A549 (cell line): ENCODE data around the gene LIMD2.

Experiments
- CBX2 ChIP-seq: fragments of 200-600 bp; sonication (generic); IDR thresholded peaks from 2 replicates; pipeline ENCODE4 v1.6.1; 2016; ENCODE audit warnings: low read depth, mild to moderate bottlenecking, borderline replicate concordance
- EP300 ChIP-seq, 2 experiments: fragments of >200 bp; sonication (Bioruptor Twin); formaldehyde crosslinking; IDR thresholded peaks; 2 replicates in 1 of 2; 3 replicates in 1 of 2; pipeline ENCODE4 v1.6.1; 2016 to 2017
- HDAC2 ChIP-seq: fragments of 200-600 bp; sonication (generic); IDR thresholded peaks from 2 replicates; pipeline ENCODE4 v1.6.1; 2016
- HOXA7 ChIP-seq: fragments of 250-450 bp; sonication (Bioruptor Pico); IDR thresholded peaks from 2 replicates; pipeline ENCODE4 v1.5.0; 2020; ENCODE audit warnings: mild to moderate bottlenecking, moderate library complexity
- RAD21 ChIP-seq, 2 experiments: fragments of >200 bp in 1 of 2; sonication (Bioruptor Twin) in 1 of 2; formaldehyde crosslinking in 1 of 2; IDR thresholded peaks in 1 of 2; conservative IDR thresholded peaks in 1 of 2; 2 replicates in 1 of 2; 3 replicates in 1 of 2; pipeline ENCODE4 v1.6.1; 2012 to 2018; ENCODE audit warnings: inconsistent platforms in 1 of 2
- RCOR1 ChIP-seq: fragments of 150-350 bp; IDR thresholded peaks from 2 replicates; pipeline ENCODE4 v1.6.1; 2014; ENCODE audit warnings: antibody characterized with exemption, low read length, low read depth
- SMC3 ChIP-seq: fragments of >200 bp; sonication (Bioruptor Twin); formaldehyde crosslinking; IDR thresholded peaks from 3 replicates; pipeline ENCODE4 v1.6.1; 2018; ENCODE audit warnings: inconsistent platforms
- ZFP36 ChIP-seq: fragments of 450-650 bp; IDR thresholded peaks from 2 replicates; pipeline ENCODE4 v1.6.1; 2014; ENCODE audit warnings: borderline replicate concordance; ENCODE audit not compliant: partially characterized antibody
- TF ChIP-seq, protein P1 (sequence below): fragments of >200 bp; sonication (Bioruptor Twin); formaldehyde crosslinking; IDR thresholded peaks from 3 replicates; pipeline ENCODE4 v1.5.1; 2016

DNA sequence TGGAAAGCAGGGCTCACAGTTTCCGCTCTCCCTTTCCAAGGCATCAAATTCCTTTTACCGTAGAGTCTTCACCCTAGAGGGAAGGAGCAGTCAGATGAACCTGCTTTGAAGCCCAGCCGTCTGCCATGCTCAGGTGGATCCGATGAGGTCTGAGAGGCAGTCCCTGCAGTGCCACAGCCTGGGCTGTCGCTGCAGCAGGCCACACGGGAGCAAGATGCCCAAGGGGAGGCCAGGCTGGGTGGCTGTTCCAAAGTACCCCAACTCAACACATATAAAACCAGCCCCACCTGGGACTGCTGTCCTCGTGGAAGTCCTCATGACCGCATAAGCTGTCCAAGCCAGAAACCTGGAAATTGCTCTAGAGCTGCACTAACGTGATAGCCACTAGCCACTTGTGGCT is 4.9 kb upstream of the LIMD2 start:
- TF ChIP-seq SMC3 (no peak), HOXA7 (CRISPR knock-in tag) (no peak), RCOR1 (no peak), CBX2 (no peak), RAD21 (conservative IDR thresholded peaks at IDR 0.05 in 1 of 2, IDR thresholded peaks at IDR 0.05 in 1 of 2) (no peak), HDAC2 (no peak), ZFP36 (no peak), EP300 (IDR thresholded peaks at IDR 0.05) (no peak)
- TF ChIP-seq, protein P1, sequence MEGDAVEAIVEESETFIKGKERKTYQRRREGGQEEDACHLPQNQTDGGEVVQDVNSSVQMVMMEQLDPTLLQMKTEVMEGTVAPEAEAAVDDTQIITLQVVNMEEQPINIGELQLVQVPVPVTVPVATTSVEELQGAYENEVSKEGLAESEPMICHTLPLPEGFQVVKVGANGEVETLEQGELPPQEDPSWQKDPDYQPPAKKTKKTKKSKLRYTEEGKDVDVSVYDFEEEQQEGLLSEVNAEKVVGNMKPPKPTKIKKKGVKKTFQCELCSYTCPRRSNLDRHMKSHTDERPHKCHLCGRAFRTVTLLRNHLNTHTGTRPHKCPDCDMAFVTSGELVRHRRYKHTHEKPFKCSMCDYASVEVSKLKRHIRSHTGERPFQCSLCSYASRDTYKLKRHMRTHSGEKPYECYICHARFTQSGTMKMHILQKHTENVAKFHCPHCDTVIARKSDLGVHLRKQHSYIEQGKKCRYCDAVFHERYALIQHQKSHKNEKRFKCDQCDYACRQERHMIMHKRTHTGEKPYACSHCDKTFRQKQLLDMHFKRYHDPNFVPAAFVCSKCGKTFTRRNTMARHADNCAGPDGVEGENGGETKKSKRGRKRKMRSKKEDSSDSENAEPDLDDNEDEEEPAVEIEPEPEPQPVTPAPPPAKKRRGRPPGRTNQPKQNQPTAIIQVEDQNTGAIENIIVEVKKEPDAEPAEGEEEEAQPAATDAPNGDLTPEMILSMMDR, result no peak
